Myometrial cell (primary cell): ENCODE results near the gene ASF1A. TPM values are rescaled to one million over a fixed set of nuclear protein-coding genes. Genes with fewer than 3 reads are reported as not detected.

Experiments
- total RNA-seq: library from RNA; depleted of rRNA; stranded (reverse); fragments of >200 nt; gene quantifications from 2 replicates; pipeline ENCODE4 v1.2.3, GENCODE V29; 2015

The ASF1A gene
- 16.4 and 24.3 TPM in 2 replicates for total RNA-seq

DNA sequence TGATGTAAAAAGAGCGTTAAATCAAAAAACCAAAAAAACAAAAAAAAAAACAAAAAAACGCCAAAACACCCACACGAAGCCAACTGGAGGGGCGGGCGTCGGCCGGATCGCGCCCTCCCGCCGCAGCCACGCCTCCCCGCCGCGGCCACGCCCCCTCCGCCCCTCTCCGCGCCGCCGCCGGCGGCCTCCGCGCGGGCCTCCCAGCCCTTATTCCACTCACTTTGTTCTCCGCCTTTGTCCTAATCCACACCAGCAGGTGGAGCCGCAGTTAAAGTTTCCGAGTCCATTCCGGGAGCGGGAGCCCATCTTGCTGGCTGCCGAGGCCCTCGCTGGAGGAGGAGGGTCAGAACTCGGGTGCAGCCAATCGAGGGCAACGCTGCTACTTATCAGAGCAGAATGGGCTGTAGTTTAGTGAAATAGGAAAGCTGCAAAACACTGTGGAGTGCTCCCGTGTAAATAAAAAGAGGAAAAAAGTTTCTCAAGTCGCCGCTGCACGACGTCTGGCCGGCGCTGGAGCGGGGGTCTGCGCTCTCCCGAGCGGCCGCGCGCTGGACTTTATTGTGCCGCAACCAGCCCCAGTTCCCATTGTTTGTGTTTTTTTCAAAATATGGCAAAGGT is at the start of gene ASF1A:
TSS of gene ASF1A (plus strand) at position 346 of the 618 bp plus-strand sequence. CDS start at position 608, 262 bp downstream.

DNA sequence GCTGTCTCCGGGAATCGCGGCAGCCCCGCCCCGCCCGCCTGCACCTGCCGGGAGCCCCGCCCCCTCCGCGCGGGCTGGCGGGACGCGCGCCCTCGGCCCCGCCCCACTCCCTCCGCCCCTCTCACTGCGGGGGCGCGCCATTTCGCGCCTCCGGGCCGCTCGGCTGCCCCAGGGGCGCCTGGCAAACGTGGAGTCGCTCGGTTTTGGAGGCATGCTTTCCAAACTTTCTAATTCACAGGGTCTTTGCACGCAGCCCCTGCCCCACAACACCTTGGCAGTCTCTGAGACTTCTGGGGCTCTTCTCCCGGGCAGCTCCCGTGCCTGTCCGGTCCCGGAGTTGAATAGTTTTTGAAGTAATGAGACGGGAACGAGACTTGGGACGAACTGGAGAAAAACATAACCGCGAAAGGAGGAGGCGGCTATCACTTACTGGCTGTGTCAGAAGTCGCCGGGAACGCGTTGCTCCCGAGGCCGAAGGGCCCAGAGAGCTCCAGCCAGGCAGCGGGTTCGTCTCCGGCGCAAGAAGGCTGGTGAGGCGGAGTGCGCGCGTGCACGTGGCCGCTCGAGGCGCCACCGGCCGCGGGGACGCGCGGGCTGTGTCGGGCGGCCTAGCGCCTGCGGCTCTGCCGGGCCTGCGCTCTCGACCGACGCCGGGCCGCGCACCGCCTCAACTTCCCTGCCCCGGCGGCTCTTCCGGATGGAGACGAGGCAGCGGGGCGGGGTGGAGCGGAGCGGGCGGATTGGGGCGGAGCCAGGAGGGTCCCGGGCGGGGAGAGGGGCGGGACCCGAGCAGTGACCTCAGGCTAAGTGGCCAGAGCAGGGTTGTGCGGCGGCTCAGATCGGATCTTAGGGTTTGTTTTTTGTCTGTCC is 40.7 kb downstream of the ASF1A start, which contains the start of gene MCM9:
TSS of gene MCM9 (minus strand) at position 699 of the 870 bp plus-strand sequence. CDS start 3,436 bp downstream, outside the sequence.

Other genes with a start within 250 kb of the ASF1A start
- gene CEP85L, start 242.6 kb upstream of the ASF1A start, total RNA-seq, result 5.8 and 13.6 TPM in 2 replicates
- 8.7 and 11.2 TPM in 2 replicates for gene MCM9, start 41.0 kb downstream of the ASF1A start, total RNA-seq
- under 0.01 and 0.18 TPM in 2 replicates for gene FAM184A, start 184.5 kb downstream of the ASF1A start, total RNA-seq